Measurements from ENCODE around the gene DICER1.
A peak's percentile ranks its signal among the peaks of the same experiment; 100 is the strongest.
"Not testable (repeated sequence)": the region's sequence is repeated elsewhere in the genome, so short reads cannot be mapped to it uniquely, and the experiment has no call there.

DICER1 gene

GRCh38 chr14:95185033-95185766 lies 27.9 kb upstream of the DICER1 start:
- peak; percentile 13 for DNase-seq

GRCh38 chr14:95184413-95184790 lies 27.1 kb upstream of the DICER1 start:
- no peak for DNase-seq

DNA sequence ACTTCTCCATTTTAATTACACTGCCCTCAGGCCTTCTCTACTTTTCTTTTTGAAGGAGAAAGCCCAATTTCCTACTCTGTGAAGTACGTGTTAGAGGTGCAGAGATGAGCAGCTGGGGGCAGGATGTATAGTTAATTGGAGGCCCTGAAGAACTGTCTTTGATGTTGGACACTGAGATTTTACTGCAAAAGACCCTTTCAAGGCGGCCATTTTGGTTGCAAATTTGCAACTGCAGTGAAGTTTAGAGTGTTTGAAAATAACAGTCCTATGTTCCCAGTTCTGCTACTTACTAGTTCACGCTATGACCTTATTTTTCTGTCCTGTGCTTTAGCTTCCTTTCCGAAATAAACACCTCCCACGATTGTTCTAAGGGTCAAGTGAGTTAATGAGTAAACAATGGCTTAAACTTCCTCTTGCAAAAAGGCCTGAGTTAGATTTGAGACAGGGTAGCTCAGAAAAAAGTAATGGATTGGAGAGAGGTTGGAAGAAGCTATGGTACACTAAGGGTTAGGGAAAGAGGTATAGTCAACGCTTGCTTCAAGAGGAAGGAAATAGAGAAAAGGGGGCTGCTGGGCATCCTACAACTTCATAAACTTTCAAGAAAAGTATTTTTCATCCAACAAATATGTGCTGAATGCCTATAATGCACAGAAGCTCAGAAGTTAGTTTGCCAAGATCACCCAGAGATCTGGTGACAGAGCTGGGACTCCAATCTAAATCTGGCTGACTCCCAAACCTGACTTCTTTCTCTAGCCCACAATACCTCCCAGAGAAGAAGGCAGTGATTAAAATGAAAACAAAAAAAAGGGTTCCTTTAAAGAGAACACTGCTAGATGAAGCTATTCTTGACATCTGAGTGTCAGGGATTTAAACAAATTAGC lies 26.4 kb upstream of the DICER1 start:
- no peak for DNase-seq

GRCh38 chr14:95183082-95183481 lies 25.8 kb upstream of the DICER1 start:
- DNase-seq, result no peak

DNA sequence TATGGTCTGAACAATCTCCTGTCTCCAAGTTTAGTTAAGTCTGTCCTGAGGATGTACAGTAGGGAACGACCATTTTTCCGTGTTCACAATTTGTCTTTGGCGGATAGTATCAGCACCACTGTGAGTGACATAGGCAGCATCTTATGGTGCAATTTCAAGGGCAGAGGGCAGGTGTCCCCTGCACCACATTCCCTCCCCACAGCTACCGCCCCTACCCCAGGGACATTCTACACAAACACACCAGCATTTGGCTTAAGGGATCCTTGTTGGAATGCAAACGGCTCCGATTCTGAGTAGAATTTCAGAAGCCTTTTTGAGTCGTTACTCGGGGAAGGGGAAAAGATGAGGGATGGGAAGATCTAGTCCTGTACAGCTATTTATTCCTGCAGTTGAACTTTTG lies 25.1 kb upstream of the DICER1 start:
- no peak for DNase-seq

- no peak for DNase-seq
These were observed 23.8 kb upstream of the DICER1 start for GRCh38 chr14:95180966-95181741.

DNA sequence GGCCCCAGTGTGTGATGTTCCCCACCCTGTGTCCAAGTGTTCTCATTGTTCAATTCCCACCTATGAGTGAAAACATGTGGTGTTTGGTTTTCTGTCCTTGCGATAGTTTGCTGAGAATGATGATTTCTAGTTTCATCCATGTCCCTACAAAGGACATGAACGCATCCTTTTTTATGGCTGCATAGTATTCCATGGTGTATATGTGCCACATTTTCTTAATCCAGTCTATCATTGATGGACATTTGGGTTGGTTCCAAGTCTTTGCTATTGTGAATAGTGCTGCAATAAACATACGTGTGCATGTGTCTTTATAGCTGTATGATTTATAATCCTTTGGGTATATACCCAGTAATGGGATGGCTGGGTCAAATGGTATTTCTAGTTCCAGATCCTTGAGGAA lies 18.3 kb upstream of the DICER1 start:
- not testable (repeated sequence) for DNase-seq

GRCh38 chr14:95174184-95174792 lies 17.0 kb upstream of the DICER1 start:
- no peak for DNase-seq

DNA sequence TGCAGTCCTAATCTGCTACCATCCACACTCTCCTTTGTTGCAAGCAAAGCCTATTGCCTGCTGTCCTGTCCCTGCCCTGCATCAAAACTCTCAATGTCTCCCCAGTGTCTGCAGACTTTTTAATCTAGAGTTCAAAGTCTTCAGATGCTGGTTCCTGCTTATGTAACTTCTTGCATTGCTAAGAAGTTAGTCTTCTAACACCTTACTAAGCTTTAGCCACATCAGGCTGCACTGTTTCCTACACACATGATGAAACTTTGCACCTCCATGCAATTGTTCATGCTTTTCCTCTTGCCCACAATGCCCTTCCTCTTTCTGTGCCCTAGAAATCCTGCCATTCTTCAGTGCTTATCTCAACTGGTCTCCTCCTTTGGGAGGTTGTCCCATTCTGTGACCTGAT lies 16.2 kb upstream of the DICER1 start:
- DNase-seq, result no peak

DNA sequence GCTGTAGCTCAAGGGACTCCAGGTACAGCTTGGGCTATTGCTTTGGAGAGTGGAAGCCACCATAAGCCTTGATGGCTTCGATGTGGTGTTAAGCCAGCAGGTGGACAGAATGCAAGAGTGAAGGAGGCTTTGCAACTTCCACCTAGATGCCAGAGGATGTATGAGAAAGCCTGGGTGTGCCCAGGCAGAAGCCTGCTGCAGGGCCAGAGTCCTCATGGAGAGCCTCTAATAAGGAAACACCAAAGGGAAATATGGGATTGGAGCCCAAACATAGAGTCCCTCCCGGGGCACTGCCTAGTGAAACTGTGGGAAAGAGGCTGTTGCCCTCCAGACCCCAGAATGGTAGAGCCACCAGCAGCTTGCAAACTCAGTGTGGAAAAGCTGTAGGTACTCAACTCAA lies 9.8 kb upstream of the DICER1 start:
- no peak for DNase-seq

- no peak for DNase-seq
These were observed 8.2 kb upstream of the DICER1 start for GRCh38 chr14:95165517-95165916.

GRCh38 chr14:95164506-95164905 lies 7.2 kb upstream of the DICER1 start:
- DNase-seq, result no peak

DNA sequence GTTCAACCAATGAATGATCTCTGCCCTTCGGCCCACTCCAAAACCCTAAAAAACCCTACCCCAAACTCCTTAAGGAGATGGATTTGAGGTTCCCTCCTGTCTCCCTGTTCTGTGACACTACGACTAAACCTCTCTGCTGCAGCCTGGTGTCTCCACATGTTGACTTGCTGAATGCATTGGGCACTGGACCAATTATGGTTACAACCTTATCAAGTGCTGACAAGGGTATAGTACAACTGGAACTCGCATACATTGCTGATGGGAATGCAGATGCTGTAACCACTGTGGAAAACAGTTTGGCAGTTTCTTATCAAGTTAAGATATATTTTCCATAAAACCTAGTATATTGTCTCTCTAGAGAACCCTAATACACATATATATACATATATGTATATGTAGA lies 6.3 kb upstream of the DICER1 start:
- no peak for DNase-seq

DNA sequence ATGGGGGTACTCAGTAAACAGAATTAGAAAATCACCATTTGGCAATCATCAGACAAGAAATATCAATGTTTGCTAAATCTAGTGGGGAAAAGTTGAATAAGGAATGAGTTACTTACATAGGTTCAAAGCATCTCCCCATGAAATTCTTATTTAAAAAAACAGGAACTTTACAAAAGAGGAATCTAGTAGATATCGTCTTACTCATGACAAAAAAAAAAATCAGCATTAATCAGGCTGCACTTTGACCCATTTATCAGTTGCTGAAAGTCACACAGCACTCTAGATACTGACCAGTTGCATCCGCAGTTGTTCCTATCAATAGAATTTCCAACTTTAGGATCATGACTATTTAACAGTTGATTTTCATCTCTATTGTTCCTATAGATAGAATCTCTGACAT lies 5.8 kb upstream of the DICER1 start:
- no peak for DNase-seq

DNA sequence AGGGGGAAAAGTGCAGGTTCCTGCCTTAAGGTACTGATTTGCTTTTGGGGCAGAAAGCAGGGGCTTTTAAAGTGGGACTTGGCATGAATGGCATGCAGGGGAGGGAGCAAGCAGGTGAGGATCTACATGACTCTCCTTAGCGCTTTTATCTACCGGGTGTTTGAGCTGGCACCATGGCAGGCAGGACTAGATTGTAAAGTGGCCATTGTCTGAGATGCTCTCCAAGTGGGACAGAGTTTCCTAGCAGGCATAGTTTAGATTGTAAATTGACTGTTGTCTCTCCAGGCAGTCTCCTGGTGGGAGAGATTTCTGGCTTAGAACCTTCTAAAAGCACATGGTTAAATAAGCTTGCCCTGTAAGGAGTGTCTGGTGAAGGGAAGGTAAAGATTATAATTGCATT lies 5.3 kb upstream of the DICER1 start:
- no peak for DNase-seq

- no peak for DNase-seq
These were observed 342 bp downstream of the DICER1 start for GRCh38 chr14:95157048-95157326.

DNA sequence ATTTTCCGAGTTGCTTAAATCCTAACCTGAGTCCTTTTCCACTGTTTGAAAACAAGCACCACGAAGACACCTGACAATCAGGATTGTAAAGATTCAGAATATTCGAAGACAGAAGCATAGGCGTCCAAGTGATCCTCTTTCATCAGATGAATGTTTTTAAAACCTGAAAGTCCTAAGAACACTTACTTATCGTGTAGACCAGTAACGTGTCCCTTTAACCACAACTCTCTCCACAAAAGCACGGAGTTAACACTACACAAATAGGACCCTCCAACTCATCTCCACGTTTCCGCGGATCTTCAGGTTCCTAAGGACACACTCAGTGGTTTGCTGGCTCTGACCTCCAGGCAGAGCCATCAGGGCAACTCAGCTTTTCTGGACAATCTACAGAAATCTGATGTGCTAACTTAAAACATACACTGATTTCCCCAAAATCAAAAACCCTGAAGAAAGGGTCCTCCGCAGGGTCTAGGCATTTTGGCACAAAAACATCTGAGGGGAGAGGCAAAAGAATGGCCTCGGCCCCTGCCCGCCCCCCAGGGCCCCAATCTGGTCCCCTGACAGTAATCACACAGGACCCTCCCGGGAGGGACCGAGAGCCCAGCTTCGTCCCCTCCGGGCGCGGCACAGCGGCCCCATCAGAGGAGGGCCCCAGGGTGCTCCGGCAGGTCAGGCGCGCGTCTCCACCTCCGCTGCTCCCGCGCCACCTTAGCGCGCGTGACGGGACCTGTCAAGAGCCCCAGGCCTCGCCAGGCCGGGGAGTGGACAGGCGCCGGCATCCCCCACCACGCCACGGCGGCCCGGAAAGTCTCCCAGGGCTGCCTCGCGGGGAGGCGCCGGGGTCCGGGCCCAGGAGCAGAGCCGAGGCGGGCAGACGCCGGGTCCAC lies 925 bp downstream of the DICER1 start:
- peak; percentile 40 for DNase-seq

DNA sequence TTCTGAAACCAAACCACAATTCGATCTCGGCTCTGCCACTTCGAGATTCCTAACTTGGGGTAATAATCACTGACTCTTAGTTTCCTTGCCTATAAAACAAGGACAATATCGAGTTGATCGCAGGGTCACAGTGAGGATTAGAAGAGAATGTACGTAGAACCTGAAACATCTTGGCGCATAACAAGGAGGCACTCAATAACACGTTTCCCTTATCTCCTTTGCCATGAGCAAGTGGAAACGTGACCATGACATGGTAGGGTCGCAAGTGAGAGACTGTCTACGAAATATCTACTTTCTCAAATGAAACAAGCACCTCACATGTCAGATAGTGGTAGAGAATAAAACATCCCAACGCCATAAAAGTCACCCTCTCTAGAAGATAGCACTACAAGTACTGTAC lies 2.3 kb downstream of the DICER1 start:
- DNase-seq, result no peak

GRCh38 chr14:95153866-95154265 lies 3.5 kb downstream of the DICER1 start:
- DNase-seq, result no peak

DNA sequence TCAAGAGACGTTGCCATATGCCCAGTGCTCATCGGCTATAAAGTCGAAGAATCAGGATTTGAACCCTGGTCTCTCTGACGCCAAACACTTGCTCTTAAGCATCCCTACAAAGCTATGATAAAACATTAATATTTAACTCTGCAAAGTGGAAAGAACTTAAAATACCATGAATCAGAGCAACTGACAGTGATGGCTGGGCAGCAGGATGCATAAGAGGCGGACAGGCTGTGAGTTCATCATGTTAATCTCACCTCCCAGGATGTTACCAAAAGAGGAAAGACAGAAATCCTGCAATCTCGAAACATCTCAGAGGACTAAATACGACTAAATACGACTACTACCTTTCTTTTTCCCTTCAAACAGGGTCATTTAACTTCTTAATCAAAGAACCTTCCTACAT lies 5.8 kb downstream of the DICER1 start:
- DNase-seq, result no peak

GRCh38 chr14:95150910-95151309 lies 6.4 kb downstream of the DICER1 start:
- no peak for DNase-seq

- DNase-seq, result no peak
These were observed 7.9 kb downstream of the DICER1 start for GRCh38 chr14:95149441-95149840.
